Activated CD4-positive, alpha-beta memory T cell treated with anti-CD3 and anti-CD28 coated beads, Interleukin-2, amount 10 ng/mL, durations not matched to agents 7 days and 5 days (primary cell): ENCODE results near the gene WNT2B. TPM values are rescaled to one million over a fixed set of nuclear protein-coding genes. Genes with fewer than 3 reads are reported as not detected.

Experiments
- CTCF ChIA-PET: fragments of 350-600 bp; sonication (Branson Sonifier 250); formaldehyde crosslinking; loops from one replicate; lab custom pipeline; 2021; ENCODE audit warnings: antibody characterized with exemption, inconsistent platforms; lab: Charles Lee
- POLR2A ChIA-PET: fragments of 350-600 bp; sonication (Branson Sonifier 250); formaldehyde crosslinking; loops from one replicate; lab custom pipeline; 2021; ENCODE audit warnings: antibody characterized with exemption; lab: Charles Lee
- DNase-seq: peaks from one replicate; pipeline ENCODE4 v3.0.0-alpha.2; 2020
- H3K27ac Mint-ChIP-seq: one replicate; pipeline ENCODE4 v1.8.0; 2021; ENCODE audit warnings: mild to moderate bottlenecking, mixed read lengths
- H3K27me3 Mint-ChIP-seq: one replicate; pipeline ENCODE4 v1.8.0; 2021; ENCODE audit warnings: mixed read lengths
- H3K36me3 Mint-ChIP-seq: one replicate; pipeline ENCODE4 v1.8.0; 2021; ENCODE audit warnings: low read depth, mixed read lengths
- H3K4me1 Mint-ChIP-seq: one replicate; pipeline ENCODE4 v1.8.0; 2021; ENCODE audit warnings: mixed read lengths
- H3K4me3 Mint-ChIP-seq: one replicate; pipeline ENCODE4 v1.8.0; 2021; ENCODE audit warnings: mild to moderate bottlenecking, mixed read lengths
- H3K9me3 Mint-ChIP-seq: one replicate; pipeline ENCODE4 v1.8.0; 2021; ENCODE audit warnings: mixed read lengths
- total RNA-seq, 2 experiments: library from RNA; stranded (reverse); gene quantifications; one replicate each; pipeline ENCODE4 v1.2.3, GENCODE V29; 2021

WNT2B gene
- total RNA-seq, 2 experiments from 2014 or later = 0.08 to 0.15 TPM

DNA sequence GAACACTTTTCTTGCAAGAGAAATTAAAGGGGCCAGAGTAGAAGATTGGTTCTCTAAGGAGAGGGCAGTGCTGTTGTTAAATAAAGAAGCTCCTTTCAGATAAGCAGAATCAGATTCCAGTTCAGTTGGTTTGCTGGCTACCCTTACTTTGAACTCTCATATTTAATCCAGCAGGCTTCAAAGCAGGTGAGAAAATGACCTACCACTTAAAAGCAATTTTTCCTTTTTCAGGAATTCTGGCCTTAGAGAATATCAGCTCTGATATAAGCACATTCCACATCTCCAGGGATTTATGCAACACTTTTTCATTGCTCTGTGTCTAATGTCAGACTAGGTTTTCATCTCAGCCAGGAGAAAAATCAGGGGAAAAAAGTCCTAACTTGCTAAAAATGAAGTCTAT is 28.7 kb downstream of the WNT2B start:
- H3K4me3 Mint-ChIP-seq = no peak overlapping the region
- no peaks in the 10 kb centered on the region for H3K27me3 Mint-ChIP-seq
- no peaks in the 10 kb centered on the region for H3K4me1 Mint-ChIP-seq
- no peak for DNase-seq
- no peak overlapping the region for H3K27ac Mint-ChIP-seq
- ChIA-PET CTCF (no interaction called here), POLR2A (no interaction called here)
- no peaks in the 10 kb centered on the region for H3K36me3 Mint-ChIP-seq
- no peaks in the 10 kb centered on the region for H3K9me3 Mint-ChIP-seq

DNA sequence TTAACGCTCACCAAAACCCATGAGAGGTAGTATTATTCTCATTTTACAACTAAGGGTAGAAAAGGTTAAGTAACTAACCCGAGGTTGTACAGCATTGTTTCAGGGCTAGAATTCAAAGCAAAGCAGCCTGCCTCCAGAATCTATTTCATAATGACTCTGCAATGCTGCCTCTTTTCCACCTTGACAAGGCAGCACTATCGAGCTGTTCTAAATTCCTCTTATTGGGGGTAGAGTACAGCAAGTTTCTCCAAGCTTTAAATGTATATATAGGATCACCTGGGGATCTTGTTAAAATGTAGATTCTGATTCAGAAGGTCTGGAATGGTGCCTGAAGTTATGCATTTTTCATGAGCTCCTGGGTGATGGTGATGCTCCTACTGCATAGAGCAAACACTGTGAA is 30.1 kb downstream of the WNT2B start:
- no peak for DNase-seq
- no peak overlapping the region for H3K27ac Mint-ChIP-seq
- no peaks in the 10 kb centered on the region for H3K4me1 Mint-ChIP-seq
- no peak overlapping the region for H3K4me3 Mint-ChIP-seq
- POLR2A ChIA-PET = interaction anchor here (1.2 kb wide), 1 partner anchor 13 kb away, joined by 3 read pairs; no protein-coding TSS in a partner anchor
- H3K36me3 Mint-ChIP-seq = no peaks in the 10 kb centered on the region
- H3K27me3 Mint-ChIP-seq = no peaks in the 10 kb centered on the region
- H3K9me3 Mint-ChIP-seq = no peaks in the 10 kb centered on the region
- CTCF ChIA-PET = interaction anchor here (1.3 kb wide), 1 partner anchor 37 kb away, joined by 7 read pairs; no protein-coding TSS in a partner anchor

DNA sequence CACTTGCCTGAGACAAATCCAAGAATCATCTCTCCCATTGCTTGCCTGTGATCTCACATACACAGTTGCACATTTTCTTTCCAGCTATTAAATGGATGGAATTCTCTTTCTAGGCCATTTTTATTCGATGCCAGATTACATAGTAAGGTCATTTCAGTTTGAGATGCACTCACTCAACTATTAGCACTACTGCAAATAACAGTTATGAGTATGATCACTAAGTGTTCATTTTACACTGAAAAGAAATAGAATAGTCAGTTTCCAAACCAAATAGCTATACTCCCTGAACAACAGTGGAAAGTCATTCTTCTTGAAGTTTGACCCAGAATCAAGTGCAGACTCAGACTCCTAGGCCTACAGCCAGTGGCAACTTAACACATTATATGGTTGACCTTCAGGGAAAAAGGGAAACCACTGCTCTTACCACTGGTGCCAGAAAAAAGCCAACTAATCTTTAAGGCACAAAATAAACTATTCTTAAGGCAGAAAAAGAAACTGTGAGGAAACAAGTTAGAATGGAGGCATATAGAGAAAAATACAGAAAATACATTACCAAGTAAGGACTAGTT is 31.5 kb downstream of the WNT2B start:
- POLR2A ChIA-PET = no interaction called here

GRCh38 chr1:112541299-112541698 is 32.5 kb downstream of the WNT2B start:
- ChIA-PET POLR2A (no interaction called here), CTCF (interaction anchor here (0.6 to 1.3 kb wide), 2 partner anchors 29 to 73 kb away, joined by 3 to 4 read pairs; no protein-coding TSS in a partner anchor)
- H3K4me3 Mint-ChIP-seq = no peak overlapping the region
- no peaks in the 10 kb centered on the region for H3K36me3 Mint-ChIP-seq
- DNase-seq = no peak
- peaks cover 2% of the 10 kb centered on the region for H3K4me1 Mint-ChIP-seq
- H3K9me3 Mint-ChIP-seq = no peaks in the 10 kb centered on the region
- no peaks in the 10 kb centered on the region for H3K27me3 Mint-ChIP-seq
- H3K27ac Mint-ChIP-seq = no peak overlapping the region

More for the DNA sequence above, 31.5 kb downstream of the WNT2B start:
- Mint-ChIP-seq H3K36me3 (no peaks in the 10 kb centered on the region), H3K9me3 (no peaks in the 10 kb centered on the region), H3K27ac (no peak overlapping the region), H3K27me3 (no peaks in the 10 kb centered on the region), H3K4me1 (peaks cover 2% of the 10 kb centered on the region), H3K4me3 (no peak overlapping the region)
- CTCF ChIA-PET = interaction anchor here (1.3 kb wide), 1 partner anchor 39 kb away, joined by 7 read pairs; no protein-coding TSS in a partner anchor
- DNase-seq = no peak

- no peak overlapping the region for H3K27ac Mint-ChIP-seq
- DNase-seq = no peak
- POLR2A ChIA-PET = no interaction called here
- H3K4me3 Mint-ChIP-seq = no peak overlapping the region
- H3K36me3 Mint-ChIP-seq = no peaks in the 10 kb centered on the region
- H3K27me3 Mint-ChIP-seq = no peaks in the 10 kb centered on the region
- H3K4me1 Mint-ChIP-seq = peaks cover 2% of the 10 kb centered on the region
- CTCF ChIA-PET = interaction anchor here (1.3 kb wide), 1 partner anchor 72 kb away, joined by 3 read pairs; no protein-coding TSS in a partner anchor
- H3K9me3 Mint-ChIP-seq = no peaks in the 10 kb centered on the region
Measured at GRCh38 chr1:112542206-112542973, 33.6 kb downstream of the WNT2B start.

DNA sequence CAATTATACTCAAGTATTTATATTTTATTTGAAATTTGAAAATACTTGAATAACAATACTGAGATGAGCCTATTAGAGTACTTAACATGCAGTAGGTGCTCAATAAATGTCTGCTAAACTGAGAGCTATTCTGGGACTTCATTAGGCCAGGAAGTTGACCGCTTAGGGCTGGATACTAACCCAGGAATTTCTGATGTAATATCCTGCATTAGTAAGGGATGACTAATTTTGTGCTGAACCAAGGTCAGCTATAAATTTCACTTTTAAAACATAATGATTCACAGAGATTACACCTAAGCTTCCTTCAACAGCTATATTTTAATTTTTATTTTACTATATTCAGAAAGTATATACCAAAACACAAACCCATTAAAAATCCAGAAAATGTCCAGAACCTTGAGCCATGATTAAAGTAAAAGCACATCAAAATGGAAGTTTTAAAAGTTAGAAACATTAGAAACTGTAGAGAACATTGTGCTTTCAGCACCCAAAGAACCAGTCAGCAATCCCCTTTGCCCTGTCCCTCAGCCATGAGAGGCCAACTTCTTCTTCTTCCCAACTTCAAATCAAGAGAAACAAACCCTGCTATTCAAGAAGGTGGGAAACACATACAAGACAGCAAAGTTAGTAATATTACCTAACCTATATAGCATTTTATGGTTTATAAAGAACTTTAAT is 35.4 kb downstream of the WNT2B start:
- CTCF ChIA-PET = interaction anchor here (0.8 to 0.9 kb wide), 2 partner anchors 14 to 172 kb away, joined by 3 to 4 read pairs; no protein-coding TSS in a partner anchor
- Mint-ChIP-seq H3K4me3 (no peak overlapping the region), H3K27ac (no peak overlapping the region), H3K27me3 (no peaks in the 10 kb centered on the region), H3K4me1 (peaks cover 2% of the 10 kb centered on the region), H3K36me3 (no peaks in the 10 kb centered on the region), H3K9me3 (no peaks in the 10 kb centered on the region)
- POLR2A ChIA-PET = no interaction called here
- no peak for DNase-seq

DNA sequence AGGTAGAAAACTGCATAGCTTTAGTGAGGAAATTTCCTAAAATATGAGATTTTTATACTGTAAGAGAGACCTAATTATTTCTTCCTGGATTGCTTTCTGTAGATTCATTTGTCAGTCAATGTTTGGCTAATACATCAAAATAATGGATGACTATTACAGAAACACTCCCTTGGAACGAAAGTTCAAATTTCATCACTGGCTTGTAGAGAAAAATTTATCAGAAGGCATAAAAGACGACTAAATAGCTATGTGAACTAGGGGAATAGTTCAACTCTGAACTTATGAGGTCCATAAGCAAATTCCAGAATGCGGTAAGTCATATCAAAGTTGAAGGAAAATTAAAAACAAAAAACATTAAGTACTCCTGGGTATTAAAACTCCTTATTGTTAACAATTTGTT is 36.0 kb downstream of the WNT2B start:
- Mint-ChIP-seq H3K27me3 (no peaks in the 10 kb centered on the region), H3K4me3 (no peak overlapping the region), H3K27ac (no peak overlapping the region), H3K4me1 (peaks cover 2% of the 10 kb centered on the region), H3K9me3 (no peaks in the 10 kb centered on the region), H3K36me3 (no peaks in the 10 kb centered on the region)
- ChIA-PET POLR2A (interaction anchor here (0.7 kb wide), 1 partner anchor 155 kb away, joined by 3 read pairs; no protein-coding TSS in a partner anchor), CTCF (interaction anchor here (0.7 kb wide), 1 partner anchor 1364 kb away, joined by 3 read pairs; no protein-coding TSS in a partner anchor)
- no peak for DNase-seq

GRCh38 chr1:112546076-112546475 is 37.3 kb downstream of the WNT2B start:
- H3K27me3 Mint-ChIP-seq = no peaks in the 10 kb centered on the region
- ChIA-PET CTCF (no interaction called here), POLR2A (no interaction called here)
- no peaks in the 10 kb centered on the region for H3K9me3 Mint-ChIP-seq
- H3K27ac Mint-ChIP-seq = no peak overlapping the region
- no peak overlapping the region for H3K4me3 Mint-ChIP-seq
- DNase-seq = no peak
- H3K36me3 Mint-ChIP-seq = no peaks in the 10 kb centered on the region
- H3K4me1 Mint-ChIP-seq = peaks cover 2% of the 10 kb centered on the region

DNA sequence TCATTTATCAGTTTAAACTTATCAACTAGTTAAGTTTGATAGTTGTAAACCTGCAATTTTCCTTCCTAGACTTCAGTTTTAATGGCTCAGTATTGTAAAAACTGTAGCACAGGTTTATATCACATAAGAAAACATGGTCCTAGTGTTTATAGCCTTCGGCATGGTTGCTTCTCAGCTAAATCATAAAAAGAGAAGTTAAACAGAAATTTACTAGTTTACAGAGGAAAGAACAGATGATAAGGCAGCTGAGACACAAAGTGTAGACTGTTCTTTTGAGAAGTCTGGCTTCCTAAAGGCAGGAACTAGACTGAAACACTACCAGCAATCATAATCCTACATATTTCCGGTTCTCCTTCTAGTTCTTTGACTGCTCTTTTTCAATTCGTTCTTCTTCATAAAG is 39.8 kb downstream of the WNT2B start:
- Mint-ChIP-seq H3K27ac (no peak overlapping the region), H3K4me1 (peaks cover 2% of the 10 kb centered on the region), H3K4me3 (no peak overlapping the region), H3K9me3 (no peaks in the 10 kb centered on the region), H3K36me3 (no peaks in the 10 kb centered on the region), H3K27me3 (no peaks in the 10 kb centered on the region)
- ChIA-PET CTCF (no interaction called here), POLR2A (interaction anchor here (0.9 kb wide), 1 partner anchor 36 kb away, joined by 3 read pairs; no protein-coding TSS in a partner anchor)
- DNase-seq = no peak

- no peak for DNase-seq
- Mint-ChIP-seq H3K27ac (no peak overlapping the region), H3K27me3 (no peaks in the 10 kb centered on the region), H3K9me3 (no peaks in the 10 kb centered on the region), H3K4me1 (no peaks in the 10 kb centered on the region), H3K4me3 (no peak overlapping the region), H3K36me3 (no peaks in the 10 kb centered on the region)
- ChIA-PET CTCF (no interaction called here), POLR2A (no interaction called here)
Measured at GRCh38 chr1:112549590-112549989, 40.8 kb downstream of the WNT2B start.

- Mint-ChIP-seq H3K36me3 (no peaks in the 10 kb centered on the region), H3K27me3 (no peaks in the 10 kb centered on the region), H3K4me3 (no peak overlapping the region), H3K4me1 (peaks cover 7% of the 10 kb centered on the region), H3K9me3 (no peaks in the 10 kb centered on the region), H3K27ac (no peak overlapping the region)
- no peak for DNase-seq
- CTCF ChIA-PET = no interaction called here
- POLR2A ChIA-PET = no interaction called here
Measured at GRCh38 chr1:112554411-112554810, 45.6 kb downstream of the WNT2B start.

GRCh38 chr1:112557385-112557784 is 48.6 kb downstream of the WNT2B start:
- no peak overlapping the region for H3K4me3 Mint-ChIP-seq
- no peak overlapping the region for H3K27ac Mint-ChIP-seq
- H3K27me3 Mint-ChIP-seq = no peaks in the 10 kb centered on the region
- CTCF ChIA-PET = no interaction called here
- H3K9me3 Mint-ChIP-seq = no peaks in the 10 kb centered on the region
- H3K36me3 Mint-ChIP-seq = no peaks in the 10 kb centered on the region
- POLR2A ChIA-PET = no interaction called here
- peaks cover 7% of the 10 kb centered on the region for H3K4me1 Mint-ChIP-seq
- DNase-seq = no peak

DNA sequence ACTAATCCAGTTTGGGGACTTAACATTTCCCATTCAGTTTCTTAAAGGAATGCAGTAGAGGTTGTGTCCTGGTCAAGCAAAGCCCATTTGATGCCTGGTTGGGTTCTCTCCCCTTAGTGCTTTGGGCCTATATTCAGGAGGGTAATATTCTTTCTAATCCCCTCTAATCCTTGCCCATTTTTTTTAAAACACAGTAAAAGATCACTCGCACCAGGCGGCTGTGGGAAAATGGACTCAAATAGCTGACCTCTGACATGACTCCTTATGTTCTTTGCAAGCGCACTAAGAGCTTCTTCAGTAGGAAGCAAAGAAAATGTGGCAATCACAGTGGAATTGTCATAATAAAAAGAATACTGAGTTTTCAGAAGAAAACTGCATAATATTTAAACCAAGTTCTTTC is 49.9 kb downstream of the WNT2B start:
- CTCF ChIA-PET = interaction anchor here (0.8 kb wide), 1 partner anchor 15 kb away, joined by 4 read pairs; no protein-coding TSS in a partner anchor
- peaks cover 7% of the 10 kb centered on the region for H3K4me1 Mint-ChIP-seq

More for the DNA sequence above, 49.9 kb downstream of the WNT2B start:
- Mint-ChIP-seq H3K36me3 (no peaks in the 10 kb centered on the region), H3K9me3 (no peaks in the 10 kb centered on the region), H3K4me3 (no peak overlapping the region), H3K27me3 (no peaks in the 10 kb centered on the region), H3K27ac (no peak overlapping the region)
- POLR2A ChIA-PET = no interaction called here
- no peak for DNase-seq
